Kidney (tissue), 14 donors: ENCODE measurements around the gene MFN2. TPM values are rescaled to one million over a fixed set of nuclear protein-coding genes. Genes with fewer than 3 reads are reported as not detected.

Experiments
- DNase-seq, 5 donors: peaks; one replicate each; pipeline ENCODE4 v3.0.0-alpha.2; 2013 to 2020
- FAIRE-seq: peaks from 2 replicates; lab custom pipeline; 2012; peaks lifted over from hg19 to GRCh38; lab: Jason Lieb, UNC
- H3K27ac ChIP-seq, 2 donors: one replicate each; pipeline ENCODE4 v1.7.0; 2013; ENCODE audit warnings: low read depth in 2 of 2, low read length in 2 of 2, inconsistent platforms in 1 of 2
- H3K27me3 ChIP-seq: one replicate; pipeline ENCODE4 v1.7.1; 2013; ENCODE audit warnings: low read length, inconsistent platforms; ENCODE audit not compliant: control insufficient read depth, insufficient read depth
- H3K36me3 ChIP-seq, 3 donors: one replicate each; pipeline versions ENCODE4 v1.7.0 to v1.7.1; 2013; ENCODE audit warnings: low read length in 3 of 3, control low read depth in 1 of 3, inconsistent platforms in 1 of 3; ENCODE audit not compliant: insufficient read depth in 3 of 3, control insufficient read depth in 2 of 3
- H3K4me1 ChIP-seq, 3 donors: one replicate each; pipeline versions ENCODE4 v1.7.0 to v1.7.1; 2013; ENCODE audit warnings: low read length in 3 of 3, inconsistent platforms in 1 of 3, low read depth in 1 of 3; ENCODE audit not compliant: control insufficient read depth in 2 of 3, insufficient read depth in 2 of 3
- H3K4me3 ChIP-seq, 3 donors: one replicate each; pipeline versions ENCODE4 v1.7.0 to v1.8.1; 2013; ENCODE audit warnings: low read length in 3 of 3, control low read depth in 1 of 3, inconsistent platforms in 1 of 3
- H3K9ac ChIP-seq, 3 donors: one replicate each; pipeline versions ENCODE4 v1.7.0 to v1.7.1; 2013; ENCODE audit warnings: low read length in 3 of 3, control low read depth in 1 of 3, inconsistent platforms in 1 of 3
- H3K9me3 ChIP-seq, 3 donors: one replicate each; pipeline versions ENCODE4 v1.7.0 to v1.7.1; 2013; ENCODE audit warnings: low read length in 3 of 3, control low read depth in 1 of 3, inconsistent platforms in 1 of 3; ENCODE audit not compliant: control insufficient read depth in 2 of 3, insufficient read depth in 1 of 3
- CTCF ChIP-seq: IDR thresholded peaks from 3 replicates; pipeline ENCODE4 v1.5.1; 2012; ENCODE audit warnings: mild to moderate bottlenecking, moderate library complexity, borderline replicate concordance; ENCODE audit not compliant: insufficient read depth; ENCODE audit errors: extremely low read depth
- intact Hi-C: fragments of 100-400 bp; cut with DNase I; formaldehyde crosslinking; loops from one replicate; pipeline ENCODE4 v1.11.1; 2022
- polyA plus RNA-seq: library from polyadenylated mRNA; stranded (reverse); fragments of 350-450 nt; fragmentation: Illumina TruSeq; extraction: RNeasy Lipid Tissue Mini Kit (QIAGEN cat#74804); gene quantifications from one replicate; pipeline ENCODE4 v1.2.3, GENCODE V29; 2014; ENCODE audit warnings: low read depth, low replicate concordance; ENCODE audit not compliant: insufficient read depth
- total RNA-seq: library from RNA; stranded (reverse); fragmentation: NEBNext Ultra II Directional; extraction: Animal tissue kit (Norgen Biotek cat#: 25700); gene quantifications from one replicate; pipeline ENCODE4 v1.2.1, GENCODE V29; 2021
- donor health status: control.
- donor health status: control.
- donor health status: control.
- donor health status: control.
- donor health status: control.
- donor health status: DM: yes; HTN: yes; CAD: no.
- donor health status: Normal renal cell carcinoma (clear cell type).

MFN2 gene
- total and polyA plus RNA-seq, 2 donors from 2014 or later: 41.1 to 77.6 TPM

- H3K9me3 ChIP-seq: no peaks in the 10 kb centered on the region
- FAIRE-seq (no peak), DNase-seq (no peak)
- no peaks in the 10 kb centered on the region for H3K4me1 ChIP-seq
- H3K4me3 ChIP-seq: no peak overlapping the region
- H3K27ac ChIP-seq: no peak overlapping the region
- peaks cover 0 to 16% (median 11%) of the 10 kb centered on the region in 3 donors for H3K36me3 ChIP-seq
- H3K27me3 ChIP-seq: no peaks in the 10 kb centered on the region
- no peak overlapping the region for H3K9ac ChIP-seq
- intact Hi-C loops: no loop called here
- TF ChIP-seq CTCF: no peak
These were observed 25.0 kb upstream of the MFN2 start for GRCh38 chr1:11955221-11955620.

- Histone ChIP-seq H3K9ac (no peak overlapping the region), H3K4me1 (peaks cover 0 to 3% (median 0%) of the 10 kb centered on the region in 3 donors), H3K27ac (no peak overlapping the region), H3K9me3 (no peaks in the 10 kb centered on the region), H3K27me3 (no peaks in the 10 kb centered on the region), H3K4me3 (no peak overlapping the region), H3K36me3 (peaks cover 0 to 14% (median 11%) of the 10 kb centered on the region in 3 donors)
- TF ChIP-seq CTCF: no peak
- intact Hi-C loops: no loop called here
- DNase-seq (no peak), FAIRE-seq (no peak)
These were observed 22.8 kb upstream of the MFN2 start for GRCh38 chr1:11957398-11957797.

- no peak overlapping the region for H3K27ac ChIP-seq
- no peak overlapping the region for H3K4me3 ChIP-seq
- no peak for DNase-seq
- H3K9me3 ChIP-seq: no peaks in the 10 kb centered on the region
- no peak overlapping the region for H3K9ac ChIP-seq
- no peak for TF ChIP-seq CTCF
- no peak for FAIRE-seq
- peaks cover 0 to 3% (median 0%) of the 10 kb centered on the region in 3 donors for H3K4me1 ChIP-seq
- no peaks in the 10 kb centered on the region for H3K27me3 ChIP-seq
- intact Hi-C loops: no loop called here
- peaks cover 0 to 9% (median 8%) of the 10 kb centered on the region in 3 donors for H3K36me3 ChIP-seq
These were observed 22.3 kb upstream of the MFN2 start for GRCh38 chr1:11957897-11958296.

- H3K27me3 ChIP-seq: no peaks in the 10 kb centered on the region
- intact Hi-C loops: no loop called here
- no peak overlapping the region for H3K9ac ChIP-seq
- H3K4me3 ChIP-seq: no peak overlapping the region
- DNase-seq (no peak), FAIRE-seq (no peak)
- no peak for TF ChIP-seq CTCF
- peaks cover 0 to 3% (median 0%) of the 10 kb centered on the region in 3 donors for H3K4me1 ChIP-seq
- peaks cover 0 to 19% (median 16%) of the 10 kb centered on the region in 3 donors for H3K36me3 ChIP-seq
- H3K27ac ChIP-seq: peak overlapping the region in 1 of 2 donors; percentile 11
- H3K9me3 ChIP-seq: no peaks in the 10 kb centered on the region
These were observed 20.0 kb upstream of the MFN2 start for GRCh38 chr1:11960276-11960675.
